Measurements from ENCODE around the gene NRSN1. TPM values are rescaled to one million over a fixed set of nuclear protein-coding genes. Genes with fewer than 3 reads are reported as not detected.

The NRSN1 gene
- total RNA-seq, 1 donor from 2014 or later, result not detected

- no peak overlapping the region for H3K27ac ChIP-seq (replicated peaks)
- no peak overlapping the region for H3K4me3 ChIP-seq
- intact Hi-C loops (cut with micrococcal nuclease), result no loop called here
- no peak for DNase-seq
- H3K4me1 ChIP-seq, result no peaks in the 10 kb centered on the region
- no peak for TF ChIP-seq CTCF (IDR thresholded peaks at IDR 0.05; ENCODE audit: borderline replicate concordance)
- H3K36me3 ChIP-seq, result no peaks in the 10 kb centered on the region
- peaks cover 16% of the 10 kb centered on the region for H3K27me3 ChIP-seq (ENCODE audit: low read depth)
- no peaks in the 10 kb centered on the region for H3K9me3 ChIP-seq (replicated peaks)
These were observed 20.8 kb upstream of the NRSN1 start for GRCh38 chr6:24105191-24105590.

GRCh38 chr6:24106291-24106690 lies 19.7 kb upstream of the NRSN1 start:
- intact Hi-C loops (cut with micrococcal nuclease), result no loop called here
- H3K4me1 ChIP-seq, result no peaks in the 10 kb centered on the region
- no peak overlapping the region for H3K27ac ChIP-seq (replicated peaks)
- H3K9me3 ChIP-seq (replicated peaks), result no peaks in the 10 kb centered on the region
- TF ChIP-seq CTCF (IDR thresholded peaks at IDR 0.05; ENCODE audit: borderline replicate concordance), result no peak
- no peaks in the 10 kb centered on the region for H3K36me3 ChIP-seq
- no peak overlapping the region for H3K4me3 ChIP-seq
- DNase-seq, result no peak
- H3K27me3 ChIP-seq (ENCODE audit: low read depth), result peaks cover 16% of the 10 kb centered on the region

GRCh38 chr6:24107294-24107693 lies 18.7 kb upstream of the NRSN1 start:
- Histone ChIP-seq H3K27ac (replicated peaks) (no peak overlapping the region), H3K4me3 (no peak overlapping the region), H3K9me3 (replicated peaks) (no peaks in the 10 kb centered on the region), H3K27me3 (ENCODE audit: low read depth) (peaks cover 9% of the 10 kb centered on the region), H3K4me1 (no peaks in the 10 kb centered on the region), H3K36me3 (no peaks in the 10 kb centered on the region)
- intact Hi-C loops (cut with micrococcal nuclease), result no loop called here
- no peak for TF ChIP-seq CTCF (IDR thresholded peaks at IDR 0.05; ENCODE audit: borderline replicate concordance)
- no peak for DNase-seq

GRCh38 chr6:24108056-24108455 lies 18.0 kb upstream of the NRSN1 start:
- no peak overlapping the region for H3K27ac ChIP-seq (replicated peaks)
- no peak for TF ChIP-seq CTCF (IDR thresholded peaks at IDR 0.05; ENCODE audit: borderline replicate concordance)
- H3K4me1 ChIP-seq, result no peaks in the 10 kb centered on the region
- no peaks in the 10 kb centered on the region for H3K9me3 ChIP-seq (replicated peaks)
- intact Hi-C loops (cut with micrococcal nuclease), result no loop called here
- H3K27me3 ChIP-seq (ENCODE audit: low read depth), result peaks cover 8% of the 10 kb centered on the region
- no peak for DNase-seq
- no peak overlapping the region for H3K4me3 ChIP-seq
- H3K36me3 ChIP-seq, result no peaks in the 10 kb centered on the region

GRCh38 chr6:24110417-24110816 lies 15.6 kb upstream of the NRSN1 start:
- Histone ChIP-seq H3K36me3 (no peaks in the 10 kb centered on the region), H3K9me3 (replicated peaks) (no peaks in the 10 kb centered on the region), H3K27me3 (ENCODE audit: low read depth) (no peaks in the 10 kb centered on the region), H3K27ac (replicated peaks) (no peak overlapping the region), H3K4me3 (no peak overlapping the region), H3K4me1 (no peaks in the 10 kb centered on the region)
- DNase-seq, result no peak
- intact Hi-C loops (cut with micrococcal nuclease), result no loop called here
- TF ChIP-seq CTCF (IDR thresholded peaks at IDR 0.05; ENCODE audit: borderline replicate concordance), result no peak

GRCh38 chr6:24113891-24114290 lies 12.1 kb upstream of the NRSN1 start:
- no peak for DNase-seq
- intact Hi-C loops (cut with micrococcal nuclease), result no loop called here
- TF ChIP-seq CTCF (IDR thresholded peaks at IDR 0.05; ENCODE audit: borderline replicate concordance), result no peak
- H3K9me3 ChIP-seq (replicated peaks), result no peaks in the 10 kb centered on the region
- no peaks in the 10 kb centered on the region for H3K36me3 ChIP-seq
- no peak overlapping the region for H3K4me3 ChIP-seq
- no peak overlapping the region for H3K27ac ChIP-seq (replicated peaks)
- no peaks in the 10 kb centered on the region for H3K27me3 ChIP-seq (ENCODE audit: low read depth)
- H3K4me1 ChIP-seq, result no peaks in the 10 kb centered on the region

Data from left ventricle myocardium inferior (tissue), 1 donor.